Stimulated activated CD4-positive, alpha-beta T cell treated with anti-CD3 and anti-CD28 coated beads, Interleukin-15, amount 100 ng/mL, for 48 hours (primary cell): Measurements from ENCODE around the gene SLC35F6.

ENCODE experiments used
- DNase-seq, 2 donors: peaks; one replicate each; pipeline ENCODE4 v3.0.0-alpha.2; 2020; ENCODE audit warnings: low read depth in 2 of 2

The SLC35F6 gene

GRCh38 chr2:26822877-26823276, 58.8 kb downstream of the SLC35F6 start:
- no peak for DNase-seq
